ENCODE data around the gene FGD3. TPM values are rescaled to one million over a fixed set of nuclear protein-coding genes. Genes with fewer than 3 reads are reported as not detected.
A peak's percentile ranks its signal among the peaks of the same experiment; 100 is the strongest.

Gene FGD3
- total RNA-seq, 1 experiment from 2014 or later = 89.0 TPM

DNA sequence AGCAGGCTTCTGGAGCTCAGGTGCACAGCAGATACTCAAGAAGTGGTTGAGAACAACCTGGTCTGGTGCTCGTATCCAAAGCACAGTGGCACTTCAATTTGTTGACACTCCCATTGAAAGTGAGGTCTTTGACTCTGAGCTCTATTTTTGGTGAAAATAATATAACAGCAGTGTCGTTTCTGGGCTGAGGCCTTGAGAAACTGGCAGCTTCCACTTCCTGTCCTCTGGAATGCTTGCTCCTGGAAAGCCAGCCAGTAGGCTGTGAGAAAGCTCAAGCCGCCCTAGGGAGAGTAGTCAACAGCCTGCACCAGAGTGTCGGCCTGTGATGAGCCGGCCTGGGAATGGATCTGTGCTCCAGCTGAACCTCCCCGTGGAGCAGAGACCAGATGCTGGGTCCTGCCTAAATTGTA lies 104.4 kb downstream of the FGD3 start:
- H3K9me2 ChIP-seq (ENCODE audit: insufficient read depth) = no peaks in the 10 kb centered on the region
- 0 out of 2 replicates have a peak, but pooled peaks cover 5% of the 10 kb centered on the region for H3F3A ChIP-seq (ENCODE audit: insufficient read depth, low read depth)
- H3K36me3 ChIP-seq (ENCODE audit: low read depth) = no peaks in the 10 kb centered on the region
- no TSS peak for BruUV-seq (replicated peaks)
- no peaks in the 10 kb centered on the region for H3K4me1 ChIP-seq (replicated peaks; ENCODE audit: insufficient read depth)
- no peak overlapping the region for H3K27ac ChIP-seq
- no peak overlapping the region for H2AFZ ChIP-seq
- DNase-seq = no peak
- no peaks in the 10 kb centered on the region for H3K27me3 ChIP-seq (ENCODE audit: insufficient read depth, low read depth)
- no peak overlapping the region for H3K4me2 ChIP-seq
- intact Hi-C loops (cut with micrococcal nuclease; ENCODE audit: unreplicated experiment) = no loop called here
- TF ChIP-seq EZH2 (IDR thresholded peaks at IDR 0.05; ENCODE audit: low read depth) = no peak
- TF ChIP-seq CTCF (conservative IDR thresholded peaks at IDR 0.05) = no peak
- H3K4me3 ChIP-seq = no peak overlapping the region
- POLR2A ChIA-PET (ENCODE audit: unreplicated experiment) = no interaction called here
- no peaks in the 10 kb centered on the region for H3K79me2 ChIP-seq (ENCODE audit: low read depth)
- no peaks in the 10 kb centered on the region for H4K20me1 ChIP-seq (ENCODE audit: insufficient read depth)
- no peaks in the 10 kb centered on the region for H3K9me3 ChIP-seq (ENCODE audit: insufficient read depth, low read depth)
- CTCF ChIA-PET = interaction anchor here (0.6 kb wide), 2 partner anchors 103 to 635 kb away, joined by 4 to 5 read pairs; no protein-coding TSS in a partner anchor

DNA sequence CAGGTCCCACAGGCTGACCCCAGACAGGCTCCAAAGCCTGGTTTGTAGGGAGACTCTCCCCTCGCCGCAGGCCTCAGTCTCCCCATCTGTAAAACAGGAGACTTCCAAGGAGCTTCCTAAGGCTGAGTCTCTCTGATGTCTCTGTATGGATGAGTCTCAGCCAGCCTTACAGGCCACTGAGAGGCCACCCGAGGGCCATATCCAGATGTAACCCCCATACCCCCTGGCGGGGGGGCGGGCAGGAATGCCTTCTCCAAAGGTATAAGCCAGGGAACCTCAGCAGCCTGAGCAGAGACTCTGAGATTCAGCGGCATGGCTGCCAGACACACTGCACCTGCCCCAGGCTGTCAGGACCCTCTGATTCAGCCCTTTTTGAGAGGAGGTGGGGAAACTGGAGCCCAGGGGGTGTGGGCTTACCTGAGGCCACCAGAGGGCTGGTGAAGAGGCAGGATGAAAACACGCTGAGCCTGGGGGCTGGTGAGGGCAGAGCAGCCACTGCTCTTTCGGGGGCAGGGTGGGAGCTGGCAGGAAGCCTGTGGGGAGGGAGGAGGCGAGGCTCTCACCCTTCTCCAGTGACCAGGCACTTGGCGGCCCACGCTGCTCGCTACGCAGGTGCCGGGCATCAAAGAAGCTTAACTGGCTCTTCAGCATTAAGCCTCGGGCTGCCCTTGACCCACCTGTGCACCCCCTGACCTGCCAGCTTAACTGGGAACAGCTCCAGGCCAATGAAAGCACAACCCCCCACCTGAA lies 105.6 kb downstream of the FGD3 start:
- ChIA-PET POLR2A (ENCODE audit: unreplicated experiment) (no interaction called here), CTCF (interaction anchor here (0.7 kb wide), 1 partner anchor 627 kb away, joined by 4 read pairs; no protein-coding TSS in a partner anchor)
- Histone ChIP-seq H3K27me3 (ENCODE audit: insufficient read depth, low read depth) (no peaks in the 10 kb centered on the region), H3K4me3 (no peak overlapping the region), H3K4me1 (replicated peaks; ENCODE audit: insufficient read depth) (peaks cover 3% of the 10 kb centered on the region), H3K9me2 (ENCODE audit: insufficient read depth) (no peaks in the 10 kb centered on the region), H3F3A (ENCODE audit: insufficient read depth, low read depth) (0 out of 2 replicates have a peak, but pooled peaks cover 5% of the 10 kb centered on the region), H3K4me2 (no peak overlapping the region), H3K9me3 (ENCODE audit: insufficient read depth, low read depth) (no peaks in the 10 kb centered on the region), H3K36me3 (ENCODE audit: low read depth) (no peaks in the 10 kb centered on the region), H3K27ac (no peak overlapping the region), H4K20me1 (ENCODE audit: insufficient read depth) (no peaks in the 10 kb centered on the region), H2AFZ (no peak overlapping the region), H3K79me2 (ENCODE audit: low read depth) (no peaks in the 10 kb centered on the region)
- no peak for DNase-seq
- TF ChIP-seq CTCF (conservative IDR thresholded peaks at IDR 0.05) (0 out of 2 replicates have a peak, but pooled peaks have one; percentile 18), EZH2 (IDR thresholded peaks at IDR 0.05; ENCODE audit: low read depth) (no peak)
- no TSS peak for BruUV-seq (replicated peaks)
- intact Hi-C loops (cut with micrococcal nuclease; ENCODE audit: unreplicated experiment) = no loop called here

DNA sequence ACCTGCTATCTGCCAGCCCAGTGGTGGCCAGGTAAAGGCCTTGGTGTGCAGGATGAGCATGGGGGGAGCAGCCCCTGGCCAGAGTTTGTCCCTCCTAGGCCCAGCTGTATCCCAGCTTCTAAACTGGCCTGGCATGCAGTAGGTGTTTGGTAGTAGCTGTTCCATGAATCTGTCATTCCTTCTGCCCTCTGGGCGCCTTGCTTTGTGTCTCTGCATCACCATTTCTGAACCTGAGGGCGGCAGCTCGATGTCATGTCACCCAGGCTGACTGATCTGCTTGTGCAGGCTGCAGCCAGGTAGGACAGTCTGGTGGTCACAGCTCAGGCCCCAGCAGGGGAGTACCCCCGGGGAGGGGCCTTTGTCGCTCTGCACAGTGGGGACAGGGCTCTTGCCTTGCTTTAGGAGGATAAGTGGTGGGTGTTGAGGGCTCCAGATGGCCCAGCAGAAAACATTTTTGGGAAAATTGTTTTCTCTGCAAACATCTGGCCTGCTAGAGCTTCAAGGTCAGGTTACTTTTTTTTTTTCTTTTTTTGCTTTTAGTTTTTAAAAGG lies 106.5 kb downstream of the FGD3 start:
- H3K4me1 ChIP-seq (replicated peaks; ENCODE audit: insufficient read depth) = peaks cover 7% of the 10 kb centered on the region
- 0 out of 2 replicates have a peak, but pooled peaks cover 5% of the 10 kb centered on the region for H3F3A ChIP-seq (ENCODE audit: insufficient read depth, low read depth)
- H3K27me3 ChIP-seq (ENCODE audit: insufficient read depth, low read depth) = no peaks in the 10 kb centered on the region
- TF ChIP-seq EZH2 (IDR thresholded peaks at IDR 0.05; ENCODE audit: low read depth) (no peak), CTCF (conservative IDR thresholded peaks at IDR 0.05) (no peak)
- no peaks in the 10 kb centered on the region for H3K36me3 ChIP-seq (ENCODE audit: low read depth)
- intact Hi-C loops (cut with micrococcal nuclease; ENCODE audit: unreplicated experiment) = no loop called here
- no peak overlapping the region for H3K4me3 ChIP-seq
- no peak overlapping the region for H2AFZ ChIP-seq
- ChIA-PET POLR2A (ENCODE audit: unreplicated experiment) (no interaction called here), CTCF (interaction anchor here (0.7 kb wide), 1 partner anchor 628 kb away, joined by 4 read pairs; no protein-coding TSS in a partner anchor)
- H3K9me2 ChIP-seq (ENCODE audit: insufficient read depth) = no peaks in the 10 kb centered on the region
- H3K27ac ChIP-seq = no peak overlapping the region
- no TSS peak for BruUV-seq (replicated peaks)
- DNase-seq = no peak
- H3K9me3 ChIP-seq (ENCODE audit: insufficient read depth, low read depth) = no peaks in the 10 kb centered on the region
- H4K20me1 ChIP-seq (ENCODE audit: insufficient read depth) = no peaks in the 10 kb centered on the region
- H3K4me2 ChIP-seq = no peak overlapping the region
- no peaks in the 10 kb centered on the region for H3K79me2 ChIP-seq (ENCODE audit: low read depth)
